ENCODE results near the gene RRAGC. TPM values are rescaled to one million over a fixed set of nuclear protein-coding genes. Genes with fewer than 3 reads are reported as not detected.

Gene RRAGC
- total and polyA plus RNA-seq, 12 donors: 6.9 to 32.3 (median 22.7) TPM

GRCh38 chr1:38891753-38892152 lies 32.2 kb upstream of the RRAGC start:
- Histone ChIP-seq H3K27ac (no peak overlapping the region), H3K36me3 (peaks cover 0 to 10% (median 0%) of the 10 kb centered on the region in 9 donors), H3K4me3 (no peak overlapping the region), H3K9me3 (no peaks in the 10 kb centered on the region), H3K27me3 (no peaks in the 10 kb centered on the region), H3K4me1 (no peaks in the 10 kb centered on the region)
- no peak for DNase-seq
- ATAC-seq: no peak
- no peak for TF ChIP-seq CTCF (IDR thresholded peaks at IDR 0.05)
- whole genome bisulfite sequencing, 2 donors: 89 to 92% methylated on average over 1 of the region's 1 CpG
- intact Hi-C loops (cut with DNase I): no loop called here

- no peak overlapping the region for H3K4me3 ChIP-seq
- TF ChIP-seq CTCF (IDR thresholded peaks at IDR 0.05): no peak
- no peaks in the 10 kb centered on the region for H3K27me3 ChIP-seq
- no peak overlapping the region for H3K27ac ChIP-seq
- peaks cover 0 to 10% (median 0%) of the 10 kb centered on the region in 9 donors for H3K36me3 ChIP-seq
- 74 to 75% methylated on average over 5 of the region's 5 CpGs for WGBS, 2 donors
- no peak for ATAC-seq
- H3K9me3 ChIP-seq: no peaks in the 10 kb centered on the region
- intact Hi-C loops (cut with DNase I): no loop called here
- DNase-seq: no peak
- H3K4me1 ChIP-seq: no peaks in the 10 kb centered on the region
These were observed 30.0 kb upstream of the RRAGC start for GRCh38 chr1:38889589-38889988.

- WGBS, 2 donors: 88 to 91% methylated on average over 9 of the region's 9 CpGs
- ATAC-seq: no peak
- peaks cover 0 to 10% (median 0%) of the 10 kb centered on the region in 9 donors for H3K36me3 ChIP-seq
- H3K4me3 ChIP-seq: no peak overlapping the region
- no peaks in the 10 kb centered on the region for H3K27me3 ChIP-seq
- DNase-seq: no peak
- no peaks in the 10 kb centered on the region for H3K4me1 ChIP-seq
- TF ChIP-seq CTCF (IDR thresholded peaks at IDR 0.05): no peak
- no peak overlapping the region for H3K27ac ChIP-seq
- no peaks in the 10 kb centered on the region for H3K9me3 ChIP-seq
- intact Hi-C loops (cut with DNase I): no loop called here
These were observed 29.1 kb upstream of the RRAGC start for GRCh38 chr1:38888423-38889333.

DNA sequence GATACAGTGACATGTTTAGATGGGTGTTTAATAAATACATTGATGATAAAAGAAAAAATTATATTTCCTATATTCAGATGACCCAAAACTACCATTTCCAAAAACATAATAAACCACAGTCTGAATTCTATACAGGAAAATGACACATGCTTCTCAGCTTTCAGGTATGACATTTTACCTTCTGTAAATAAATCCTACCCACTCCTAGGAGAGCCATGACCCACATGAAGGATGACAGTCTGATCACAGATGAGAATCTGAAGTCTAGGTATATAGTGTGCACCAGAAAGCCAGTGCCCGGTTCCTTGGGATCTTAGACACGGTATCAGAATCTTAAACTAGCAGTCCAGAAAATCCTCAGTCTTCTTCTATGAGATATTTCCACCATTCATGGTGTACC lies 25.5 kb upstream of the RRAGC start:
- Histone ChIP-seq H3K27me3 (no peaks in the 10 kb centered on the region), H3K4me3 (no peak overlapping the region), H3K27ac (no peak overlapping the region), H3K36me3 (peaks cover 0 to 5% (median 0%) of the 10 kb centered on the region in 9 donors), H3K4me1 (peaks cover 0 to 7% (median 0%) of the 10 kb centered on the region in 9 donors), H3K9me3 (no peaks in the 10 kb centered on the region)
- 97 to 100% methylated on average over 2 of the region's 2 CpGs for whole genome bisulfite sequencing, 2 donors
- TF ChIP-seq CTCF (IDR thresholded peaks at IDR 0.05): no peak
- intact Hi-C loops (cut with DNase I): no loop called here
- ATAC-seq (no peak), DNase-seq (no peak)

Measured in heart right ventricle (tissue), 16 donors.